DOHH2 (cell line): Measurements from ENCODE around the gene PLEKHM3.

Source experiments
- CTCF ChIP-seq: fragments of 200-600 bp; sonication (generic); IDR thresholded peaks from one replicate; pipeline ENCODE4 v1.5.1; 2014; ENCODE audit warnings: antibody characterized with exemption, mild to moderate bottlenecking, low read depth, low read length; ENCODE audit not compliant: poor library complexity, severe bottlenecking
- EZH2phosphoT487 ChIP-seq: fragments of 200-600 bp; sonication (generic); IDR thresholded peaks from 2 replicates; pipeline ENCODE4 v1.6.1; 2017; ENCODE audit warnings: borderline replicate concordance, mild to moderate bottlenecking, antibody characterized with exemption, low read length, moderate library complexity, mixed read lengths

- TF ChIP-seq CTCF (no peak), EZH2phosphoT487 (no peak)
Measured at GRCh38 chr2:207819839-207820784, 205.2 kb downstream of the PLEKHM3 start.
